Ramos (cell line): ENCODE data around the gene COL9A1.

Source experiments
- in situ Hi-C: fragments of 300-500 bp; cut with MboI; formaldehyde crosslinking; loops from one replicate; pipeline ENCODE4 v1.14.3; 2022; ENCODE audit warnings: low sequenced_read_pairs; ENCODE audit not compliant: unreplicated experiment

COL9A1 gene

DNA sequence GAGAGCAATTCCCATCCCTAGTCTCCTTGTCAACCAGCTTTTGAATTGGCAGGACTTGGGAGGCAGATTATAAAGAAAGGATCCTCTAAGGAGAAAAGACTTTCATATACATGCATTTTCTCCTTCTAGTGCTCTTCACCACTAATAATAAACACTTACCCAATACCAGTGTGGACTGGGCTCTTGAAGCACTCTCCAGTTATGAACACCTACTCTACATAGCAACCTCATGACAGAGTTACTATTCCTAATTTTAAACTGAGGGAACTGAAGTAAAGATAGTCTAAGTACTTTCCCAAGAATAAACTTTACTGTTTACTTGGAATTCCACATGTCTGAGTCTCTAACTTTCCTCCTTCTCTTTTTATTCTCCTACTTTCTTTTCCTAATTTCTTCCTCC lies 4.8 kb downstream of the COL9A1 start:
- in situ Hi-C loops: no loop called here

DNA sequence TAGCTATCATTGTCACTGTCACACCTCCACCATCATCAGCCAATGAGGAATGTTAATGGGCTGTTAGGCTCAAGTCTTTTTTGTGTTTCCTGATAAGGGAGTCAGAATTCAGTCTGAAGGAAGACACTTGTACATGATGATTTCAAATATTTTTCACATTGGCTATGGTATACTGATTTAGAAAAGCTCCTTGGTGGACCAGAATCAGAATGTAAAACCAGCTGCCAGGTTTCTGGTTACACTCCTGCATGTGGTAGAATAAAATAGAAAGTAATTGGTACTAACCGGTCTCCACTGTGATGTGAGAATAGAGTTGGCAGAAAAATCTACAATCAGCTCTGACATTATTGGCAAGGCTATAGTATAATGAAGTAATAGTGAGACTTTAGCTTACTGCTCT lies 10.7 kb downstream of the COL9A1 start:
- in situ Hi-C loops: no loop called here

DNA sequence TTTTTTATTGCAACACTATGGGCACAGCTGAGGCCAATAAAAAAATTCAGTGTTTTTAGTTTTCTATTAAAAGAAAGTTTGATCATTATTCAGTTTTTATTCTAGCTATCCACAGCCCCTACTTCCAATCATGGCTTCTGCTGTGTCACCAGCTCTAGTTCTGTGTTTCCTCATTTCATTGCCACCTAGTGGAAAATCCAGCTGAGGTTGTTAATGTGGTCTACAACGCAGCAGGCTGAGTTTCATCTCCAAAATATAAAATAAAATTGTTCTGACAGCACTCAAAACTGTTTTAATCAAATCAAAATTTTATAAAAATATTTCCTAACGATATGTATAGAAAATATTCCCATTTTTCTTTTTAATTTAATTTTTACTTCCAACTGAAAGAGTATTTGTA lies 13.6 kb downstream of the COL9A1 start:
- in situ Hi-C loops: no loop called here

DNA sequence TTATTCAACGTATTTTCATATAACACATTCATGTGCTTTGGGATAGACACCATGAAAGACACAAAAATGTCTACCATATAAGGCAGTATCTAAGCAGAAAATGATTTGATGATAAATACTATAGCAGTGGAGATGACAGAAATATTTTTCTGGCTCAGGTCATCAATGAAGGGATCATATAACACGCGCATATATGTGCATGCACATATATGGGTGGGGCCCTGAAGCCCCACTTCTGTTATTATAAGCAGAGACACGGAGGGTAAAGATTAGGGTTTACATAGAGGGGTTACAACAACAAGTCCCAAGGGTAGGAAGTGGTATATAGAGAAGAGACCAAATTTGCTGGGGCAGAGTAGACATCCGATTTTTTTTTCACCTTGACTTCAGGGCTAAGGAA lies 16.0 kb downstream of the COL9A1 start:
- in situ Hi-C loops: no loop called here

DNA sequence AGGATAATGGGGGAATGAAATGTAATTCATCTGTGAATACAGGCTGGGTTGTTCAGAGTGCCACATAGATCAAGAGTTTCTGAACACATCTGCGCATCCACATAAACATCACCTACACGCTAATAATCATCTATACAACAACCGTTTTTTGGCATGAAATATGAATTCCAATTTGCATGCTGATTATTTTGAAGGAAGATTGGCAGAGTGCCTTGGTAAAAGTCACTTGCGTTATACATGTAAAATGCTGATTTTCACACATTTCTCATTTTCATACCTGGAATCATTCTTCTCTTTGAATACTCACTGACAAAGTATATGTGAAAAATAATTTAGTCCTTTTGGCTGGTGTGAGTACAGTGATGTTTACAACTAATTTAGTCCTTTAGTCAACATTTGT lies 17.7 kb downstream of the COL9A1 start:
- in situ Hi-C loops: no loop called here

DNA sequence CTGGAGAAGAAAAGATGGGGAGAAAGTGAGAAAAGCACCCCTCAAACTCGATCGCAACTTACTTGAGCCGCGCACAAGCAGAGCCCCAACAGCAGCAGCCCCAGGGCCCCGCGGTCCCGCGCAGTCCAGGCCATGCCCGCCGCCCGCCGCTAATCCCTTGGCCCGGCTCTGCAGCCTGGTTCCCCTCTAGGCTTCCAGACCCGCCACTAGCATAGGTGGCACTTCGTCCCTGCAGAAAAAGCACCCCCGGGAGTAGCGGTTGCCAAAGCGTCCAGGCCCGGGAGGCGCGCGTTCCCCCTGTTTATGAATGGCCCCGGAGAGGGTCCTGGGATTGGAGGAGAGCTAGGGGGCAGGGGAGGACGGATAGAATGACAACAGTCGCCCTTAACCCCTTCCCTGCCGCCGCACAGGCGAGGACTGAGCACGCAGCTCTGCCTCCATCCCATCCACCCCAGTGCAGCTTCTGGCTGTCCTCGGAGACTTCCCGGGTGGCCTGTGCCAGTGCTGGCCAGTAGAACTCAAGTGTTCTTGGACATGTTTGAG lies 19.9 kb downstream of the COL9A1 start:
- in situ Hi-C loops: no loop called here

DNA sequence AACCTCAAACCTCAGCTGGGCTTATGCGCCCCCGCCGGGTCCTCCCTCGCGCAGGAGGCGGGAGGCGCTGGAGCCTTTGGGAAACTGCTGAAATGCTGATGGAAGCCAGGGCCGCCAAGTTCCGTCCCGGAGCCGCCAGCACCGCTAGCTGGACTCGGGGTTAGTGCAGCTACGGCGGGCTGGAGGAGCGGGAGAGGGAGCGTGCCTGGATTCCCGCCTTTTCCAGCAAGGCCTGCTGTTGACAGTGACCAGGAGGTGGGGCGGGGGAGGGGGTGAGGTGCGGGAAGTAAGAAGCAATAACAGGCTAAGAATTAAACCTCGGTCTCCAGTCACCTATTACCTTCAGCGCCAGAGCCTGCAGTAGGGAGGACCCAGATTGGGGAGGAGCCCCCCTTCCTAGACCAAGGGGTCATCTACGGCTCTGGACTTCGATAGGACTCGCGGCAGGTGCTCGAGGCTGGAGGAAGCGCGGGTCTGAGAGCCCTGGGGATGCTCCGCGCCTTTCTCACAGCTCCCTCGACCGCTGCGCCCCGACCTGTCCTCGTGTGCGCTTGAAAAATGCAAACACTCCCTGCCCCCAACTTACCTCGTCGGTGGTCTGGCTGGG lies 20.5 kb downstream of the COL9A1 start:
- in situ Hi-C loops: no loop called here

DNA sequence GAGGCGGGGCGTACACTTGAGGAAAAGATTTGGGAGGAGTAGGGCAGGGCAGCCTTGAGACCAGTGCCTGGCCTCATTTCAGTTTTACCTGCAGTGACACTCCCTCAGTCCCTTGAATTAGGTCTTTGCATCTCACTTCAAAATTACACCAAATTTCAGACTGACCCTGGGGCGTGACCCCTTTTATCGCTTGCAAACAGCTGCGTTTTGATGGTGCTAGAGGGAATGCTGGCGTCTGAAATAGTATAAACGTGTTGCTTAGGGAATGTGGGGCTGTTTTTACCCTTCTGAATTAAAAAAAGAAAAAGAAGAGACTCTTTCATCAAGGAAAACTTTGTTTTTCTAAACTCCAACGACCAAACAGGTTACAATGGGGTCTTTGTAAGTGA lies 21.0 kb downstream of the COL9A1 start:
- in situ Hi-C loops: no loop called here

DNA sequence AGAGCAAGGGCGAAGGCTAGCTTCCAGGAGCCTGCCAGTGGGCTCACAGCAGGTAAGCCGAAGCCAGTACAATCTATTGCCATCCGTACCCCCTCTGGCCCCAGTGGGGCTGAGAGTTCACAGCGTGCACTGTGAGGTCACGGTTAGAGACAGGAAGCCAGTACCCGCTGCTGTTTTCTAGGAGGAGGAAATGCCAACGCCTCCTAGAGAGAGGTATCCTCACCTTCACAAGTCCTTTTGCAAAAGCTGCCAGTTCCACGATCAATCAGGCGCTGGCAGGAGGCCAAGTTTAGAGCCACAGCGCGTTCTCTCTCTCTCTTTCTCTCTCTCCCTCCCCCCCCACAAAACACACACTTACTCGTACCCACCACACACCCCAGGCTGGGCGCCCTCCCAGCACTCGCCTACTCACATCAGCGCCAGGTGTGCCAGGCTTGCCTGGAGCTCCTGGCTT lies 22.5 kb downstream of the COL9A1 start:
- in situ Hi-C loops: no loop called here

DNA sequence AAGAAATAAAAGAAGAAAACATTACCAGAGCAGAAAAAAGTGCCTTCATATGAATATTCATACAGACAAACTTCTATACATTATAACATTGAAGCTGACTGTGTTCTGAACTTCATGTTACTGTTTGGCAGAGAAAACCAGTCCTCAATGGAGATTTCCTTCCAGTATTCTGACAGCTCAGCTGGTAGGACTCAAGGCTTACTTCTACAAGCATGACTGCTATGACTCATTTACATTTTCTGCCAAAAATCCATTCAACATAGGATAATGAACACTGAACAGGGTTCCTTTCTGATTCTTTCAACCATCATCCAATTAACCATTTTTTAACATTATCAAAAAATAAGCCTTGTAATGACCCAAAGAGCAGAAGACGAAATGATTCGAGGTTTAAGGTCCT lies 25.4 kb downstream of the COL9A1 start:
- in situ Hi-C loops: no loop called here

DNA sequence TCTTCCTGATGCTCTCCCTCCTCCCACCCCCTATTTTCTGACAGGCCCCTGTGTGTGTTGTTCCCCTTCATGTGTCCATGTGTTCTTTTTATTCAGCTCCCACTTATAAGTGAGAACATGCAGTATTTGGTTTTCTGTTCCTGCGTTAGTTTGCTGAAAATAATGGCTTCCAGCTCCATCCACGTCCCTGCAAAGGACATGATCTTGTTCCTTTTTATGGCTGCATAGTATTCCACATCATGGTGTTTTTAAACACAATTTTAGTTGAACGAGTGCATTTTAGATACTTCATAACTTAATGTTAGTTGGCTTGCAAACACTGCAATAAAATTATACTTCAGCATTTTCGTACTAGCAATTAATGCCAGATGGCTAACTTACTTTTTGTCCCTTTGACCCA lies 28.5 kb downstream of the COL9A1 start:
- in situ Hi-C loops: no loop called here

DNA sequence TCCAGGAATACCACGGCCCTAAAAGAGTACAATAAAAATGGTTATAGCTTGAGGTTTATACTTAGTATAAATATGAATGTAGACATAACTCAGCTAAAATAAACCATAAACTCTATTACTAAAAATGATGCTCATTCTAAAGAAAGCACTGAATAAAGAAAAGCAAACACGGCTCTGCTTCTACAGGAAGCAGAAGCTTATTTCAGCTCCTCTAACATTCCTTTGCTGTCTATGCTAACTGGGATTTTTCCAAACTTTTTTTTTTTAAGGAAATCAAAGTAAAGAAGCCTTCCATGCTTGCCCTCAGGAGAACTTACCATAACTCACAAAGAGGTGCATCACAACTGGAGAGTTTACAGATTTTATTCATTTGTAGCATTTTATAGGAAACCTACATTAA lies 30.8 kb downstream of the COL9A1 start:
- in situ Hi-C loops: no loop called here

DNA sequence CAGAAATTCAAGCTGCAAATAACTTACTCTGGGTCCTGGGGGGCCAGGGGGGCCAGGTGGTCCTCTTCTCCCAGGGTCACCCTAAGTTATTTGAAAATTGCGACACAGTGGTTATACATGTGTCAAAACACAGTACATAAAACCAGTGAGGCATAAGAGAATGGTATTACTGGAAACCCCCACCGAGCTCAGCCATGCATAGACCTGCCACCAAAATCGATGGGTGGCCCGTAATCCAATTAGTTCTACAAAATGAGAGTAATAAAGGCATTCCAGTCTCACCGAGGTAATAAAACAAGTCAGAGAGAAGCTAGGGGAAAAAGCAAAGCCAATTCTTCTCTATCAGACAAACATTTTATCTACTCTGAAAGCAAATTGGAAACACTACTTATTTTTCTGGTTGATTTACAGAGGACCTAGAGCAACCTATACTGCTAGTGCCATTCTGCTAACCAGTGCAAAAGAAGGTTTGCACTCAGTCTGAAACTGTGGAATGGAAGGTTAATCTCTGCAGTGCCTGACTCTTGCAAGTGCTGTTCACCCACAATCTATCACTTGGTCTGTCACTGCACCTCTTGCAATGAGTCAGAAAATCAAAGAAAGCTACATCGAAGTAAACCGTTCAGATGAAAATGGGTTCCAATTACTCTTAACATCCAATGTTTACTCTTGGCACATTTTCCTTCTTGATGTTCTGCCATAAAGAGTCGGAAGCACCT lies 32.4 kb downstream of the COL9A1 start:
- in situ Hi-C loops: no loop called here

DNA sequence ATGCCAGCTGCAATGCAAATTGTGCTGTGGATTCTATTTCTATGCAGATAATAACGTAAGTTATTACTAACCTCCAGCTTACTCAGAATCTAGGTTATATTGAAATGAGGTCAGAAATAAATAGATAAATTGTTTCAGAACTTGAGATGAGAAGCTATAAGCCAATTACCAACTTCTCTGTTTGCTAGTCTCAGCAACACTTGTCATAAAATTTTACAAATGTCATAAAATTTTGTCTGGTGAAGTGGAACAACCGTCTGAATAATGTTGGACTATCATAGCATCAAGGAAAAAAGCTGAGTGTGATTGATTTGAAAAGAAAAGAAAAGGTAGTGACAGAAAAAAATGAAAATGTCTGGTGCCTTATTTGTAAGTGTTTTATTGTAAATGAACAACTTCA lies 36.7 kb downstream of the COL9A1 start:
- in situ Hi-C loops: no loop called here

DNA sequence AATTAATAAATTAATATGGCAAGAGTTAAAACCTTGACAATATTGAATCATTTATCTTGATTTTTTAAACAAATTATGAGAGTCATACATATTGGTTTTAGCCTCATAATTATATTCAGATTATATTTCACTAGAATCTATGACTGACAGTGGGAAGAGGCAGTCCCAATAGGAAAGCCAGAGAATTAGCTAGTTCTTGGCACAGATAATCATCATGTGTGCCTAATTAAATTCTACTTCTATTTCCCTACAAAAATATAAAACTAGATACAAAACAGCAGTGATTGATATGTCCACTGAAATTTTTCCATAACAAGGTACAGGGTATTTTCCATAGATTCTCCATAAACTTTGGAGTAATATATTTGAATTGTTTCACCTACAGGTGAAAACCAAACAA lies 38.6 kb downstream of the COL9A1 start:
- in situ Hi-C loops: no loop called here

DNA sequence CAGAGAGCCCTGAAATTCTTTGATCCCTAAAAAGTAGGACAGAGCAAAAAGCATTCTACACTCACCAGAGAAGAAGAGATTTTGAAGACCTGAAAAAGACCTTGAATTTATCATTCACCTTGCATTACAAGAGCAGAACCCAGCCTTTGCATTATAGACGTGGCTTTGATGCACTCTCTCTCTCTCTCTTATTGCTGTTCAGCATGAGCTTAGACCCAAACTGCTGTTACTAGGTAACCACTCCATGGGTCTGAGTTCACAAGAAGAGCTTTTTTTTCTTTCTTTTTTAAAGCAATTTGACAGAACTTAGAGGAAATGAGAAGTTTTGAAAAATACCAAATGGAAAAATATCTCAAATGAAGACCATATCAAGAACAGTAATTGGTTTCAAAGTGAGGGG lies 44.4 kb downstream of the COL9A1 start:
- in situ Hi-C loops: no loop called here

DNA sequence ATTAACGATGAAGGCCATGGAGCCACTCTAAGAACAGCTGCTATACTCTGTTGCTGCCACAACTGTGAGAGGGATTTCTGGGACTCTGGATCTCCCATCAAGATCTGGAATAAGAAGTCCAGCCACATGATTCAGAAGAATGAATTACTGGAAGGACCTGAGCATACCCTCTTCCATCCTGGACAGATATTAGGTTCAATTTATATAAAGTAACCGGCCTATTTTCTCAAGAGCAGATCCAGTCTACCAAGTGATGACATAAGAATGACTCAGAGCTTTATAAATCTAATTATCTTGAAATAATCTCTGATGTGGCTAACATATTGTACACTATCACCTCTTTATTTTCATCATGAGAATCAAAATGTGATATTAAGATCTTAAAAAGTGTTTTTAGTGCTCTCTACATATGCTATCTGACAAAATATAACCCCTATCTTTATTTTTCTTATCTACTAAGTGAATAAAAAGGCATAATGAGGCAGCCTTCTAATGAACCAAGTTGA lies 45.1 kb downstream of the COL9A1 start:
- in situ Hi-C loops: no loop called here

DNA sequence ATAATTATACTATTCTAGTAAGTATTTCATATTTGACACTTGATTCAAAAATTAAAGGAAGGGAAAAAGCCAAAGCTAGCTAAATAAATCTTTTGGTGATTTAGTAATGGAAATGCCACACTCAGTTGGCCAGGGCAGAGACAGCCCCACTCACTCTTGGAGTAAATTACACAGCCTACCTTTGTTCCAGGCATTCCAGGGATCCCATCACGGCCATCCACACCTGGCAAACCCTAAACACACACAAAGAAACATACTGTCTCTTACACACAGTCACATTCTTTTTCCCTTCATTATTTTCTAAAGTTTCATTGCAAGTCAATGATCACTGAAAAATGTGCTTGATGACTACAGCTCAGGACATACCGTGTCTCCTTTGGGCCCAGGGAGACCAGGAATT lies 48.1 kb downstream of the COL9A1 start:
- in situ Hi-C loops: no loop called here

DNA sequence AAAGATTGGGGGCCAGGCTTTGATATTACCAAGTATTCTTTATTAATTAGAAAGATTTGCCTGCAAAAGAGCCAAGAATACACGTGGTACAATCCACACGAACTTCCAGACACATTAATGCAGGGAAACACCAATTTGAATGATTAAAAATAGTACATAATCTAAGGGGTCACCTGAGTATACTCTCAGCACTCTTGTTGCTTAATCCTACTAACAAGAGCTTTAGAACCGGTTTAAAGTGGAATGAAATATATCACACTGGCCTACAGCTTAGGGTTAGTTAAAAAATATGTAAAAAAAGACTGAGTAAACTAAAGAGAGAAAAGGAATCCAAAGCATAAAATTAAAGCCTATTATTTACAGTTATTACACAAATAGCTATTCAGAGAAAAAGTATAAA lies 49.0 kb downstream of the COL9A1 start:
- in situ Hi-C loops: no loop called here

DNA sequence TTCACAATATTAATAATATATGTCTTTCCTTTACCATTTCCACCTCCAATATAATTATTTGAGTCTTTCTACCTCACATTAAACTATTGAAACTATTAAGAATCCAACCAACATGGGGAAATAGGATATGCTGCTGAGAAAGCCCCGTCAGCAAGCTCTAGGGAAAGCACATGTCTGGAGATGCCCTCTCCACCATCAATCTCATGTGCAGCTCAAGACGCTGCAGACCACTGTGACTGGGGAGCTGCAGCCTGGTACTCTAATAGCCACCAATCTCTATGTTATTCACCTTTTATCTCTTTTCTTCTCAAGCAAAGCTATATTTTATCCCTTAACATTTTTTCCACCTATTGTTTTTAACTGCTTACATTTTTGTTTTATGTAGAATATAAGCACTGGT lies 50.3 kb downstream of the COL9A1 start:
- in situ Hi-C loops: no loop called here

DNA sequence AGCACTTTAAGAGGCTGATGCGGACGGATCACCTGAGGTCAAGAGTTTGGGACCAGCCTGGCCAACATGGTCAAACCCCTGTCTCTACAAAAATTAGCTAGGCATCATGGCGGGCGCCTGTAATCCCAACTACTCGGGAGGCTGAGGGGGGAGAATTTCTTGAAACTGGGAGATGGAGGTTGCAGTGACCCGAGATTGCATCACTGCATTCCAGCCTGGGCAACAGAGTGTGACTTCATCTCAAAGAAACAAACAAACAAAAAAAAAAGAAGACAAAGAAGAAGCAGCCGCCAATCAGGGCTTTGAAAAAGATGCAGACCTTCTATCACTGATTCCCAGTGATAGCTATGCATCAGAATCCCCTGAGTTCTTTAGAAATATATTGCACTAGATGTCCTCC lies 56.8 kb downstream of the COL9A1 start:
- in situ Hi-C loops: no loop called here

DNA sequence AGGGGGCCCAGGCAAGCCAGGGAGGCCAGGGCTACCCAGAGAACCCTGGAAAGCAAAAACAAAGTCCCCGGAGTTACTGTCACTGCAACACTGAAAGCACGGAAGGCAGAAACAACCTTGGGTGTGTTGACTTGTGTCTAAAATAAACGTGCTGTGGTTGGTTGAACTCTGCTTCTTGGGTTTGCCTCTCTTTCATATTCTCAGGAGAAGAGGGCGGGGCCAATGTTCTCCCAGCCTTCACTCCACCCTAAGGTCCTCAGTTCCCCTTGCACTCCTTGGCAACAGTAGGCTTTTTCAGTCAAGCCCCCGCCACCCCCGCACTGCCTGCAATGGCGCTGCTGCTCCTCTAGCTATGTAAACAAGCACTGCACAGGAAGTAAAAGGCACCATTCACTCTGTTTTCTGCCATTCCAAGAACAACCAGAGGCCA lies 60.9 kb downstream of the COL9A1 start:
- in situ Hi-C loops: no loop called here
